ENCODE measurements around the gene LGALS16. TPM values are rescaled to one million over a fixed set of nuclear protein-coding genes. Genes with fewer than 3 reads are reported as not detected.
A peak's percentile ranks its signal among the peaks of the same experiment; 100 is the strongest.
"Not testable (repeated sequence)": the region's sequence is repeated elsewhere in the genome, so short reads cannot be mapped to it uniquely, and the experiment has no call there.

Gene LGALS16
- total RNA-seq, 2 experiments from 2014 or later, result not detected

DNA sequence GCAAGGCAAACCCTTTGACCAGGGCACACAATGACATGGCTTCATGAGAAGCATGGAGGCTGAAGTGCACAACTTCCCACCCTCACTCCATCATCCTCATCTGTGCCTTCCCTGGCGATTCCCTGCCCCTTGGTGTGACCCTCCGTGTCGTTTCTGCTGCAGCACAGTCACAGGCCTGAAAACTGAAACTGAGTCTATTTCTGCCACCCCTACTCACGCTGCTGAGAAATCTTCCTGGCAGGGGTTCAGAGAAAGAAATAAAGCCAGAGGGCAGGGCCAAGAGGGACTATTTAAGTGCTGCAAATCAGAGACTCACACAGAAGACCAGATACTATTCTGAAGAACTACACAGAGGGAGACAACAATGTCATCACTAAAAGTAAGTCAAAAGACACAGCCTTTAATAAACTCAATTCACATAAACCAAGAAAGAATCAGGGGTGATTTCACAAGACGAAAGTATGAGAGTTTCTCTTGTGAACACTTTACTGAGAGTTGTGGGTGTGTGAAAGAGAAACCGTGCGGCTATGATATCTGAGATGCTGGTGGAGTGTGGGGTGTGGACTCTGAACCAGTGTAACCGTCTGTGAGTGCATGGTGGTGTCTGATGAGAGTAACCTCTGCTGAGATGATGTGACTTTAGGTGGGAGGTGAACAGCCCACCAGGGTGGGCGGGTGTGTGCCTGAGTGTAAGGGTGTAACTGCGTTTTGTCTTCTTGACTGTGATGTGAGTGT, 23.5 kb downstream of the LGALS16 start:
- H3K9me3 Mint-ChIP-seq (ENCODE audit: insufficient read depth), result no peaks in the 10 kb centered on the region
- no peaks in the 10 kb centered on the region for H3K27me3 Mint-ChIP-seq (ENCODE audit: low read depth)
- DNase-seq (peak; percentile 26), ATAC-seq (peak; percentile 63)
- H3K27ac Mint-ChIP-seq, result peak overlapping the region; percentile 70
- H3K36me3 Mint-ChIP-seq (ENCODE audit: low read depth), result no peaks in the 10 kb centered on the region
- H3K4me1 Mint-ChIP-seq (ENCODE audit: low read depth), result peaks cover 32% of the 10 kb centered on the region
- peak overlapping the region; percentile 39 for H3K4me3 Mint-ChIP-seq
- POLR2A ChIA-PET, result no interaction called here
- CTCF ChIA-PET, result interaction anchor here (1.6 kb wide), 1 partner anchor 165 kb away, joined by 6 read pairs; no protein-coding TSS in a partner anchor

DNA sequence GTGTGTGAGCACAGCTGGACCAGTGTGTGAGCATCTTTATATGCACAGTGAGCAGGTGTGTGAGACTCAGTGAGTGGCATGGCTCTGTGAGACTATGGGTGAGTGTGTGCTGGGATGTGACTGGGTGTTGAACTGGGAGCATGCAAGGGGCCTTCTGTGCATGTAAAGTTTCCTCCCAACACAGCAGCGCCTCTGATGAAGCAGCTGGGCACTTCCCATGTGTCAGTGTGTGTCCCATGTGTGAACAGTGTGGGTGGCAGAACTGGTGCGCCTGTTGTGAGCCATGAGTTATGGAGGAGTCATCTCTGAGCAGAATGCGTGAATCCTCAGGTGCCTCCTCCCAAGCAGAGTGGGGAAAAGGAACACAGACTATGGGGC, 24.1 kb downstream of the LGALS16 start:
- ChIA-PET POLR2A (no interaction called here), CTCF (no interaction called here)
- H3K27ac Mint-ChIP-seq, result peak overlapping the region; percentile 70
- H3K4me3 Mint-ChIP-seq, result peak overlapping the region; percentile 32
- no peaks in the 10 kb centered on the region for H3K36me3 Mint-ChIP-seq (ENCODE audit: low read depth)
- no peaks in the 10 kb centered on the region for H3K9me3 Mint-ChIP-seq (ENCODE audit: insufficient read depth)
- peaks cover 32% of the 10 kb centered on the region for H3K4me1 Mint-ChIP-seq (ENCODE audit: low read depth)
- DNase-seq, result no peak
- no peaks in the 10 kb centered on the region for H3K27me3 Mint-ChIP-seq (ENCODE audit: low read depth)
- peak; percentile 38 for ATAC-seq

DNA sequence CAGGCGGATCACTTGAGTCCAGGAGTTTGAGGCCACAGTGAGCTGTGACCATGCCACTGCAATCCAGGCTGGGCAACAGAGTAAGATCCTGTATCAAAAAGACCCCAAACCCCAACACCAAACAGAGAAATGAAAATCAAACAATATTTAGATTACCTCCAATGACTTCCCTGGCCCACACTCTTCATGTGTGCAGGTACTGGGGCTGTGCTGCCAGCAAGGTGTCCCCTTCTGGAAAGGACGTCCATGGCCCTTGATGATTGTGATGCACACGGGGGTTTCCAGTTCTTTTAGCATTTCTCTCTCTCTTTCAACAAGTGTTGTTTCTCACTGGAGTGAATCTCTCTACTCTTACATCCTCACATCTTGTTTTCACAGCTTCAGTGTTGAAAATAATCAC, 24.9 kb downstream of the LGALS16 start:
- H3K36me3 Mint-ChIP-seq (ENCODE audit: low read depth), result no peaks in the 10 kb centered on the region

DNA sequence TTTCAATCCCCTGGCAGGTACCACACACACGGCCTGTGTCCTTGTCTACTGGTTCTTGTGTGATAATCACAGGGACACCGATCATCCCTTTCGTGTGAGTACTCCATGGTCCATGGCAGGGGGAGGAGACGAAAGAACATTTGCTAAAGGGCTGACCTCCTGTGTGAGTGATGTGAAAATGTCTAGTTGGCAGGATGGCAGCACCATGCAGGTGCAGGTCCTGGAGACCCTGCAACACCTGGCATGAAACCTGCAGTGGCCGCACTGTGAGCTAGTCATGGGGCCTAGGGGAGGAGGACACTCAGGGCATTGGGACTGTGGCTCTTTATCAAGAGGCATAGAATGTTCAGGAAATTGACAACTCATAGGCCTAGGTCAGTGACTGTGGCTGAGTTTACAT, 25.7 kb downstream of the LGALS16 start:
- Mint-ChIP-seq H3K36me3 (ENCODE audit: low read depth) (no peaks in the 10 kb centered on the region), H3K4me3 (no peak overlapping the region), H3K9me3 (ENCODE audit: insufficient read depth) (no peaks in the 10 kb centered on the region), H3K27me3 (ENCODE audit: low read depth) (peaks cover 5% of the 10 kb centered on the region), H3K27ac (no peak overlapping the region), H3K4me1 (ENCODE audit: low read depth) (peaks cover 22% of the 10 kb centered on the region)
- ATAC-seq, result no peak
- ChIA-PET CTCF (interaction anchor here (1.0 to 1.9 kb wide), 2 partner anchors 8 to 129 kb away, joined by 3 to 7 read pairs; no protein-coding TSS in a partner anchor), POLR2A (no interaction called here)
- DNase-seq, result no peak

More for the DNA sequence above, 24.9 kb downstream of the LGALS16 start:
- ChIA-PET POLR2A (no interaction called here), CTCF (no interaction called here)
- Mint-ChIP-seq H3K9me3 (ENCODE audit: insufficient read depth) (no peaks in the 10 kb centered on the region), H3K4me3 (no peak overlapping the region), H3K27me3 (ENCODE audit: low read depth) (no peaks in the 10 kb centered on the region), H3K4me1 (ENCODE audit: low read depth) (peaks cover 29% of the 10 kb centered on the region), H3K27ac (no peak overlapping the region)
- ATAC-seq (no peak), DNase-seq (no peak)

DNA sequence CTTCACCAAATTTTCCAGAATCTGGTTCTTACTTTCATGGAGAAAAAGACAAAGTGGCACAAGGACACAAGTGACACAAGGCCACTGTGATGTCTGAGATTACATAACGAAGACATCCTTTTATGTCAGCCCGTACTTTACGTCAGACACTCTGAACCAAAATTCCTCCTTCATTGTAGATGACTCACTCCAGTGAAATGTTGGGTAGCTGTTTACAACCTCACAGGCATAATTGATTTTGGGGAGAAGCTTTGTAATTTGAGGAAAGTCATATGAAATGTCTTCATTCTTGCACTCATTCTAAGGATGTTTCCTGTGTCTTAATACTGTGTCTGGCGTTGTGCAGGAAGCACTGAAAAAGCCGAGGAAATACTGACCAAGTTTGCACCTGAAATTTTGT, 28.6 kb downstream of the LGALS16 start:
- DNase-seq (no peak), ATAC-seq (no peak)
- ChIA-PET POLR2A (no interaction called here), CTCF (no interaction called here)
- H3K27me3 Mint-ChIP-seq (ENCODE audit: low read depth), result peaks cover 5% of the 10 kb centered on the region
- no peak overlapping the region for H3K4me3 Mint-ChIP-seq
- no peak overlapping the region for H3K27ac Mint-ChIP-seq
- H3K9me3 Mint-ChIP-seq (ENCODE audit: insufficient read depth), result no peaks in the 10 kb centered on the region
- H3K4me1 Mint-ChIP-seq (ENCODE audit: low read depth), result peaks cover 10% of the 10 kb centered on the region
- H3K36me3 Mint-ChIP-seq (ENCODE audit: low read depth), result no peaks in the 10 kb centered on the region

DNA sequence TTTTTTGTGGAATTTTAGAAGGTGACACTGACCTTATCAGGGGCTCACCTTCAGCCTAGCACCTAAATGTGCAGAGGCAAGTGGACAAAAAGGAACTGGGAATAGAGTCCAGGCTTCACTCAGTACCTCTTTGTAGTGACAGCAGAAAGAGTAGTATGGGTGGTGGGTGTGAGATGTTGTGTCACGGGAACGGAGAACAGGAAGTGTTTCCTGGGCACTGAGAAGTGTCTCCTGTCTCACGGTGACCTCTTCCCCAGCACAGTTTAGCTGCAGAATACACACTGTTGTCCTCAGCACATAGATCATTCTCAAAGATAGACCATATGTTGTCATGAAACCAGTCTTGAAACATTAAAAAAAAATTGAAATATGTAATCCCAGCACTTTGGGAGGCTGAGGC, 31.0 kb downstream of the LGALS16 start:
- no peak overlapping the region for H3K4me3 Mint-ChIP-seq
- peaks cover 3% of the 10 kb centered on the region for H3K4me1 Mint-ChIP-seq (ENCODE audit: low read depth)
- peaks cover 20% of the 10 kb centered on the region for H3K27me3 Mint-ChIP-seq (ENCODE audit: low read depth)
- H3K27ac Mint-ChIP-seq, result no peak overlapping the region
- no peaks in the 10 kb centered on the region for H3K36me3 Mint-ChIP-seq (ENCODE audit: low read depth)
- DNase-seq, result no peak
- no peaks in the 10 kb centered on the region for H3K9me3 Mint-ChIP-seq (ENCODE audit: insufficient read depth)
- CTCF ChIA-PET, result no interaction called here
- POLR2A ChIA-PET, result no interaction called here
- ATAC-seq, result no peak

DNA sequence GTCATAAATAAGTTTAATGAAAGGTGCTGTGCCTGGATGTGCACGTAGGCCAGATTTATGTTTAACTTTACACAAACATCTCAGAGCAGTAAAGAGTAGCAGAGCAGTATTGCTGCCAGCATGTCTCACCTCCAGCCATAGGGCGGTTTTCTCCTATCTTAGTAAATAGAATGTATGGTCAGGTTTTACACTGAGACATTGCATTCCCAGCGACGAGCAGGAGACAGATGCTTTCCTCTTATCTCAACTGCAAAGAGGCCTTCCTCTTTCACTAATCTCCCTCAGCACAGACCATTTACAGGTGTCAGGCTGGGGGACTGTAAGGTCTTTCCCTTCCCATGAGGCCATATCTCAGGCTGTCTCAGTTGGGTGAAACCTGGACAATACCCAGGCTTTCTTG, 32.9 kb downstream of the LGALS16 start:
- H3K9me3 Mint-ChIP-seq (ENCODE audit: insufficient read depth); H3K36me3 Mint-ChIP-seq (ENCODE audit: low read depth); H3K4me3 Mint-ChIP-seq; DNase-seq; H3K27ac Mint-ChIP-seq; ATAC-seq; H3K4me1 Mint-ChIP-seq (ENCODE audit: low read depth); CTCF ChIA-PET; POLR2A ChIA-PET: not testable (repeated sequence)
- peaks cover 33% of the 10 kb centered on the region for H3K27me3 Mint-ChIP-seq (ENCODE audit: low read depth)

DNA sequence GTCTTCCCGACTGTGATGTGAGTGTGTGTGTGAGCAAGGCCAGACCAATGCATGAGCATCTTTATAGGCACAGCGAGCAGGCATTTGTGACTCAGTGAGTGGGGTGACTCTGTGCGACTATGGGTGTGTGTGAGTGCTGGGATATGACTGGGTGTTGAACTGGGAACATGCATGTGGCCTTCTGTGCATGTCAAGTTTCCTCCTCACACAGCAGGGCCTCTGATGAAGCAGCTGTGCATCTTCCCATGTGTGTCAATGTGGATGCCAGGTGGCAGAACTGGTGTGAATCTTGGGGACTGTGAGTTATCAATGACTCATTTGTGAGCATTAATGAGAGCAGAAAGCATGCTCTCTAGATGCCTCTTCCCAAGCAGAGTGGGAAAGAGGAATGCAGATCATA, 36.5 kb downstream of the LGALS16 start:
- no peaks in the 10 kb centered on the region for H3K4me1 Mint-ChIP-seq (ENCODE audit: low read depth)
- no peak overlapping the region for H3K27ac Mint-ChIP-seq
- POLR2A ChIA-PET, result no interaction called here
- H3K9me3 Mint-ChIP-seq (ENCODE audit: insufficient read depth), result no peaks in the 10 kb centered on the region
- DNase-seq, result no peak
- no peak for ATAC-seq
- CTCF ChIA-PET, result no interaction called here
- no peak overlapping the region for H3K4me3 Mint-ChIP-seq
- H3K27me3 Mint-ChIP-seq (ENCODE audit: low read depth), result peaks cover 44% of the 10 kb centered on the region
- no peaks in the 10 kb centered on the region for H3K36me3 Mint-ChIP-seq (ENCODE audit: low read depth)

DNA sequence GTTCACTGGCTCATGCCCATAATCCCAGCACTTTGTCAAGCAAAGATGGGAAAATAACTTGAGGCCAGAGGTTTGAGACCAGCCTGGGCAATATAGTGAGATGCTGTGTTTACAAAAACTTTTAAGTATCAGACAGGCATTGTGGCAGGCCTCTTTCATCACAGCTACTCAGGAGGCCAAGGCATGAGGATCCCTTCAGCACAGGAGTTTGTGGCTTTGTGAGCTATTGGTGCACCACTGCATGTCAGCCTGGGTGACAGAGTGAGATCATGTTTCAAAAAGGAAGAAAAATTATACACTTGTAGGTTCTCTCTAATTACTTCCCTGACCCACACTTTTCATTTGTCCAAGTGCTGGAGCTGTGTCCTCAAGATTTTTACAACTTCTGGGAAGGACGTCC, 37.1 kb downstream of the LGALS16 start:
- Mint-ChIP-seq H3K4me1 (ENCODE audit: low read depth) (no peaks in the 10 kb centered on the region), H3K4me3 (no peak overlapping the region), H3K9me3 (ENCODE audit: insufficient read depth) (no peaks in the 10 kb centered on the region), H3K36me3 (ENCODE audit: low read depth) (no peaks in the 10 kb centered on the region), H3K27ac (no peak overlapping the region), H3K27me3 (ENCODE audit: low read depth) (peaks cover 48% of the 10 kb centered on the region)
- DNase-seq (no peak), ATAC-seq (no peak)
- ChIA-PET CTCF (interaction anchor here (1.0 kb wide), 1 partner anchor 20 kb away, joined by 3 read pairs; no protein-coding TSS in a partner anchor), POLR2A (no interaction called here)

DNA sequence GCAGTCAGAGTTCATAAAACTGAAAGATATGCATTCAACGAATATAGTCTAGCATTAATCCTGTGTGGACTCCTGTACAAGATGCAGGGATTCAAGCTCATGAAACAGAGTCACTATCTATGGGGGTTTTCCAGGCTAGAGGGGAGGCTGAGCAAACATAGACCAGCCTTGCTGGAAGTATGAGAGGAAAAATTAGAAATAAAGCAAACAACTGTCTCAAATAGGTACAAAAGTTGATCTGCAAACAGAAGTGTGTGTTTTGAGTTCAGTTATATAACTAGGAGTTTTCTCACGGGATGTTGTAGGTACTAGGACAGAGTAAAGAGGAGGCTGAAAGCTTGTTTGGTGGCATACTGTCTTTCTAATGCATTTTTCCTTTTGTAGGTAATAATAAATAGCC, 40.0 kb downstream of the LGALS16 start:
- Mint-ChIP-seq H3K4me3 (no peak overlapping the region), H3K27ac (no peak overlapping the region), H3K4me1 (ENCODE audit: low read depth) (no peaks in the 10 kb centered on the region), H3K9me3 (ENCODE audit: insufficient read depth) (no peaks in the 10 kb centered on the region), H3K36me3 (ENCODE audit: low read depth) (no peaks in the 10 kb centered on the region), H3K27me3 (ENCODE audit: low read depth) (peaks cover 52% of the 10 kb centered on the region)
- ChIA-PET POLR2A (no interaction called here), CTCF (interaction anchor here (0.5 kb wide), 1 partner anchor 72 kb away, joined by 4 read pairs; no protein-coding TSS in a partner anchor)
- ATAC-seq (no peak), DNase-seq (no peak)

DNA sequence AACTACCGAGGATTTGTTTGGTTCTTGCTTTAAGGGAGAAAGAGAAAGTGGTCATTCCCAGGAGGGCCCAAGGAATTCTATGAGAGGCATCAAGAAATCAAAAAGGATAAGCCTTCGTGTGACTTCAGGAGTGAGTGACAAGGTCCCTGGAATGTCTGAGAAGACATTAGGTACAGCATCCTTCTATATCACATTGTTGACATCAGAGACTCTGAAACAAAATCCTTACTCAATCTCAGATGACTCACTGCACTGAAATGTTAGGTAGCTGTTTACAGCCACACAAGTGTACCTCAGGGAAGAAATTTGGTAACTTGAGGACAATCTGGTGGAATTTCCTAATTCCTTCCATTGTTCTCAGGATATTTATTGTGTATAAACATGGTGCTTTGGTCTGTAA, 40.7 kb downstream of the LGALS16 start:
- Mint-ChIP-seq H3K36me3 (ENCODE audit: low read depth) (no peaks in the 10 kb centered on the region), H3K4me1 (ENCODE audit: low read depth) (no peaks in the 10 kb centered on the region), H3K9me3 (ENCODE audit: insufficient read depth) (no peaks in the 10 kb centered on the region), H3K4me3 (no peak overlapping the region), H3K27ac (no peak overlapping the region), H3K27me3 (ENCODE audit: low read depth) (peaks cover 52% of the 10 kb centered on the region)
- DNase-seq, result no peak
- CTCF ChIA-PET, result no interaction called here
- ATAC-seq, result no peak
- POLR2A ChIA-PET, result no interaction called here

DNA sequence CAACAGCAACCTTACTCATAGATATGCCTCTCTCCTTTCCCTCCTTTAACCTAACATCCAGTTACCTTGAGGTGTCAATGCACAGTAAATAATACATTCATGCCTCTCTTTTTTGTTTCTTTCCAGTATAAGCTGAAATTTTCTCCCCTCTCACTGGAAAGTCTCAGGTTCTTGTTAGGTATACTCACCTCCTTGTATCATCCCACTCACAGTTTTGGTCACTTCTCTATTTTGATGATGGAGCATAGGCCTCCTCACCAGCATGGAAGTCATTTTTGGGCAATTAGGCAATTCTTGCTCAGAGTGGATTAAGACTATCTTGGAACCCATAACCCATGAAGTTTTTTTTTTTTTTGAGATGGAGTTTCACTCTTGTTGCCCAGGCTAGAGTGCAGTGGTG, 42.8 kb downstream of the LGALS16 start:
- H3K27me3 Mint-ChIP-seq (ENCODE audit: low read depth), result peaks cover 36% of the 10 kb centered on the region
- no peaks in the 10 kb centered on the region for H3K9me3 Mint-ChIP-seq (ENCODE audit: insufficient read depth)
- POLR2A ChIA-PET, result no interaction called here
- no peak for ATAC-seq
- H3K36me3 Mint-ChIP-seq (ENCODE audit: low read depth), result no peaks in the 10 kb centered on the region
- H3K27ac Mint-ChIP-seq, result no peak overlapping the region
- H3K4me3 Mint-ChIP-seq, result no peak overlapping the region
- no peaks in the 10 kb centered on the region for H3K4me1 Mint-ChIP-seq (ENCODE audit: low read depth)
- DNase-seq, result no peak
- CTCF ChIA-PET, result no interaction called here

DNA sequence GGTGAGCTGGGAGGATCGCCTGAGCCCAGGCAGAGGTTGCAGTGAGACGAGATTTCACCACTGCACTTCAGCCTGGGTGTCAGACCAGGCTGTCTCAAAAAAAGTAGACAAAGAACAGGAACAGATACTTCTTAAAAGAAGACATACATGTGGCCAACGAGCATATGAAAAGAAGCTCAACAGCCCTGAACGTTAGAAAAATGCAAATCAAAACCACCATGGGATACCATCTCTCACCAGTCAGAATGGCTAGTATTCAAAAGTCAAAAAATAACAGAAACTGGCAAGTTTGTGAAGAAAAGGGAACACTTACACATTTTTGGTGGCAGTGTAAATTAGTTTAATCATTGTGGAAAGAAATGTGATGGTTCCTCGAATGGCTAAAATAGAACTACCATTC, 45.6 kb downstream of the LGALS16 start:
- ChIA-PET CTCF (interaction anchor here (1.6 kb wide), 1 partner anchor 30 kb away, joined by 4 read pairs; no protein-coding TSS in a partner anchor), POLR2A (no interaction called here)
- H3K27me3 Mint-ChIP-seq (ENCODE audit: low read depth), result peaks cover 27% of the 10 kb centered on the region
- peaks cover 14% of the 10 kb centered on the region for H3K4me1 Mint-ChIP-seq (ENCODE audit: low read depth)
- DNase-seq (no peak), ATAC-seq (no peak)
- H3K36me3 Mint-ChIP-seq (ENCODE audit: low read depth), result peaks cover 4% of the 10 kb centered on the region
- no peak overlapping the region for H3K4me3 Mint-ChIP-seq
- H3K27ac Mint-ChIP-seq, result no peak overlapping the region
- H3K9me3 Mint-ChIP-seq (ENCODE audit: insufficient read depth), result no peaks in the 10 kb centered on the region

All from activated CD8-positive, alpha-beta T cell treated with anti-CD3 and anti-CD28 coated beads, Interleukin-2, amount 10 ng/mL, durations not matched to agents 7 days and 5 days (primary cell).